Measurements from ENCODE around the gene SUMO4.

Gene SUMO4

DNA sequence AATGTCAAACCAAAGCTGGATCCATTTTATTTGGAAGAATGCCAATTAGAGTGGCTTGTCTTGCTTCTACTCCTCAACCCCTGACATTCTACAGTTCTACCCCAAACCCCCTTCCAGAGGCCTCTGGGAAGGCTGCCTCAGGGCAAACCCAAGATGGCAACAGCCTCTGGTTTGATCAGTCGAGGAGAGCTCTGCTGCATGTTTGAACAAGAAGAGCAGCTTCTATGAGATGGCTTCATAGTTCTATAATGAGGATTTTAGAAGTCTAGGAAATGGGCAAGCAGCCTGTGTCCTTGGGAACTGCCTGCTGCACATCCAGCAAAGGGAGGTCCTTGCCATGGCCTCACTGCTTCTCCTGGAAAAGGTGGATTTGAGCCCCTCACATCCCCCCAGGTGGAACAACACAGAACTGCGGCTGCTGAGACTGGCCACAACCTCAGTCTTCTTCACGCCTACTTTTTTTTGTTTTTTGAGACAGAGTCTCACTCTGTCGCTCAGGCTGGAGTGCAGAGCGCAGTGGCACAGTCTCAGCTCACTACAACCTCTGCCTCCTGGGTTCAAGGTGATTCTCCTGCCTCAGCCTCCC, 46.8 kb downstream of the SUMO4 start:
- FAIRE-seq (no peak), DNase-seq (ENCODE audit: insufficient read length) (no peak)
- no peak for TF ChIP-seq POLR2A (IDR thresholded peaks at IDR 0.05; ENCODE audit: low read depth, low read length)
- TF ChIP-seq POLR2AphosphoS5 (IDR thresholded peaks at IDR 0.05; ENCODE audit: low read depth, low read length): 0 out of 2 replicates have a peak, but pooled peaks have one; percentile 24

DNA sequence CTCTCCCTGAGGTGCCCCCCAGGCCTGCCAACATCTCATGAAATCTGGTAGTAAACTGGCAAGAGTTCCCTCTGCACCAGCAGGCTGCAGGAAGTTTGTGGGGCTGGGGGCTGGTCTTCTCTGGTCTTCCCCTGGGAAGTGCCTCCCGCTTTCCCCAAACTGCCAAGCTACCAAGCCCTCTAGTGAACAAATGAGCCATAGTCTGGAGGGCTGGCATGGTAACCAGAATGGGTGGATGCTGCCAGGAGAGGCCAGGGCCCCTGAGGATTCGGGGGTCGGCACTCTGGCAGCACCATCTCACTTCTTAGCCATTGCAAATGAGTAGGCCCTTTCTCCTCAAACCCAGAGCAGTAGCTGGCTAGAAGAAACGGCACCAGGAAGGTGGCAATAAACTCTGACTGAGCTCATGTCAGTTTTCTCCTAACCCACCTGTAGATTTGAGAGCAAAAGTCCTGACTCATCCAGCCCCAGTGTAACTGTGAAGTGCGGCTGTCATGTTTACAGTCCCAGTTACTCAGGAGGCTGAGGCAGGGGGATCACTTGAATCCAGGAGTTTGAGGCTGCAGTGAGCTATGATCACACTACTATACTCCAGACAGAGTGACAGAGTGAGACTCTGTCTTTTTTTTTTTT, 48.9 kb downstream of the SUMO4 start:
- FAIRE-seq: no peak
- no peak for TF ChIP-seq TAF1 (IDR thresholded peaks at IDR 0.05; ENCODE audit: borderline replicate concordance, low read depth, low read length)
- no peak for TF ChIP-seq POLR2A (IDR thresholded peaks at IDR 0.05; ENCODE audit: low read depth, low read length)
- no peak for TF ChIP-seq POLR2AphosphoS5 (IDR thresholded peaks at IDR 0.05; ENCODE audit: low read depth, low read length)
- no peak for DNase-seq (ENCODE audit: insufficient read length)

DNA sequence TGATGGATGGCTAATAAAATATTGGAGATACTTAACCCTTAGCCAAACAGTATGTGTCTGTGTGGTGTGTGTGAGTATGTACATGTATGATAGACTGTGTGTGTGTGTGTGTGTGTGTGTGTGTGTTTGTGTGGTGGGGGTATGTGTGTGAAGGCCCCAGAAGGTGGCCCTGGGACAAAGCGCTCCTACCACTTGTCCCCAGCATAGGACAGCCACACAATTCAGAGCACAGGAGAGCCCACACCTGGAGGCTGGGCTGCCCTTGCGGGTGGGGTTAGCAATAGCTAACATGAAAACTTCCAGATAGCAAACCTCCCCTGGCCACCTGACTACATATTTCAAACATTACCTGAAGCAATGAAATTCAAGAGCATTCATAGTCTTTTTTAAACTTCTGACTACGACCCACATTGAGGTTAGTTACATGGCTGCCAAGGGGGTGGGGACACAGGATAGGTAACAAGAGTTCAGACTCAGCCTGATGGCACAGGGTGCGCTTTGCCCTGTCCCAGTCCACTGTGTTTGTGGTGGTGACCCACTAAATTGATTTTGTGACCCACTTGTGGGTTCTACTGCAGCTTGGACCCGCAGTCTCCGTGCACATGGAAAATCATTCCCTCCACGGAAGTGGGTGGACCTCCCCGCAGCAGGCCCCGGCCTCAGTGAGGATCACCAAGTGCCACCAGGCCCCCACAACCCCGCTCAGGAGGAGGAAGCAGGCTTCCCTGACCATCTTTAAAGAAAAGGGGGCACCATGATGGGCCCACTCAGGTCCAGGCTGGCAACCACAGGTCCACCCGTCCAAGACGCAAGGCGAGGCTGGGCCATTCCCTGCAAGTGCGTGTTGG, 50.0 kb downstream of the SUMO4 start:
- no peak for DNase-seq (ENCODE audit: insufficient read length)
- FAIRE-seq: no peak
- TF ChIP-seq POLR2A (IDR thresholded peaks at IDR 0.05; ENCODE audit: low read depth, low read length) (no peak), TAF1 (IDR thresholded peaks at IDR 0.05; ENCODE audit: borderline replicate concordance, low read depth, low read length) (no peak), POLR2AphosphoS5 (IDR thresholded peaks at IDR 0.05; ENCODE audit: low read depth, low read length) (no peak)

Data from GM12892 (cell line).